ENCODE data around the gene GYG1. TPM values are rescaled to one million over a fixed set of nuclear protein-coding genes. Genes with fewer than 3 reads are reported as not detected.

GYG1 gene
- total RNA-seq, 2 experiments from 2014 or later, result 32.8 to 34.6 TPM

GRCh38 chr3:149010504-149010951 is 19.2 kb downstream of the GYG1 start:
- CTCF ChIA-PET, result interaction anchor here (0.7 to 1.7 kb wide), 2 partner anchors 11 to 1206 kb away, joined by 4 to 11 read pairs; no protein-coding TSS in a partner anchor
- POLR2A ChIA-PET, result no interaction called here

- POLR2A ChIA-PET, result no interaction called here
Measured at GRCh38 chr3:149010966-149011365, 19.6 kb downstream of the GYG1 start.

GRCh38 chr3:149011676-149012075 is 20.3 kb downstream of the GYG1 start:
- ChIA-PET CTCF (no interaction called here), POLR2A (no interaction called here)

More at GRCh38 chr3:149010966-149011365, 19.6 kb downstream of the GYG1 start:
- CTCF ChIA-PET, result no interaction called here

GRCh38 chr3:149013726-149014125 is 22.4 kb downstream of the GYG1 start:
- ChIA-PET POLR2A (no interaction called here), CTCF (no interaction called here)

GRCh38 chr3:149015393-149015792 is 24.1 kb downstream of the GYG1 start:
- ChIA-PET POLR2A (no interaction called here), CTCF (interaction anchor here (0.6 kb wide), 2 partner anchors 41 to 61 kb away, joined by 3 to 4 read pairs; no protein-coding TSS in a partner anchor)

- ChIA-PET POLR2A (no interaction called here), CTCF (interaction anchor here (0.6 kb wide), 2 partner anchors 40 to 60 kb away, joined by 3 to 4 read pairs; no protein-coding TSS in a partner anchor)
Measured at GRCh38 chr3:149016242-149016641, 24.9 kb downstream of the GYG1 start.

GRCh38 chr3:149016669-149017541 is 25.6 kb downstream of the GYG1 start:
- CTCF ChIA-PET, result interaction anchor here (1.0 kb wide), 1 partner anchor 25 kb away, joined by 3 read pairs; the partner anchor contains the start of gene GYG1

GRCh38 chr3:149018247-149018646 is 26.9 kb downstream of the GYG1 start:
- ChIA-PET CTCF (no interaction called here), POLR2A (no interaction called here)

More at GRCh38 chr3:149016669-149017541, 25.6 kb downstream of the GYG1 start:
- POLR2A ChIA-PET, result interaction anchor here (0.7 kb wide), 2 partner anchors 18 to 61 kb away, joined by 4 to 11 read pairs; no protein-coding TSS in a partner anchor

- CTCF ChIA-PET, result interaction anchor here (1.3 kb wide), 1 partner anchor 23 kb away, joined by 4 read pairs; no protein-coding TSS in a partner anchor
- POLR2A ChIA-PET, result no interaction called here
Measured at GRCh38 chr3:149019580-149019979, 28.2 kb downstream of the GYG1 start.

- ChIA-PET POLR2A (no interaction called here), CTCF (interaction anchor here (0.9 to 2.0 kb wide), 4 partner anchors 9 to 28 kb away, joined by 3 to 11 read pairs (median 4); no protein-coding TSS in a partner anchor)
Measured at GRCh38 chr3:149020196-149020838, 29.0 kb downstream of the GYG1 start.

GRCh38 chr3:149020839-149021252 is 29.5 kb downstream of the GYG1 start:
- POLR2A ChIA-PET, result no interaction called here
- CTCF ChIA-PET, result interaction anchor here (0.9 to 2.0 kb wide), 3 partner anchors 9 to 29 kb away, joined by 3 to 11 read pairs (median 3); no protein-coding TSS in a partner anchor

- POLR2A ChIA-PET, result no interaction called here
- CTCF ChIA-PET, result interaction anchor here (1.2 to 2.0 kb wide), 2 partner anchors 12 to 21 kb away, joined by 4 to 11 read pairs; no protein-coding TSS in a partner anchor
Measured at GRCh38 chr3:149021830-149022229, 30.5 kb downstream of the GYG1 start.

- POLR2A ChIA-PET, result no interaction called here
Measured at GRCh38 chr3:149023951-149024350, 32.6 kb downstream of the GYG1 start.

GRCh38 chr3:149026718-149027117 is 35.4 kb downstream of the GYG1 start:
- POLR2A ChIA-PET, result no interaction called here
- CTCF ChIA-PET, result no interaction called here

More at GRCh38 chr3:149023951-149024350, 32.6 kb downstream of the GYG1 start:
- CTCF ChIA-PET, result no interaction called here

- ChIA-PET CTCF (no interaction called here), POLR2A (no interaction called here)
Measured at GRCh38 chr3:149031096-149031495, 39.8 kb downstream of the GYG1 start.

GRCh38 chr3:149037684-149038083 is 46.3 kb downstream of the GYG1 start:
- POLR2A ChIA-PET, result no interaction called here
- CTCF ChIA-PET, result interaction anchor here (1.0 kb wide), 1 partner anchor 146 kb away, joined by 3 read pairs; no protein-coding TSS in a partner anchor

- ChIA-PET POLR2A (no interaction called here), CTCF (interaction anchor here (1.0 kb wide), 1 partner anchor 146 kb away, joined by 3 read pairs; no protein-coding TSS in a partner anchor)
Measured at GRCh38 chr3:149038322-149038721, 47.0 kb downstream of the GYG1 start.

GRCh38 chr3:149042789-149043386 is 51.5 kb downstream of the GYG1 start:
- POLR2A ChIA-PET, result interaction anchor here (0.7 to 0.9 kb wide), 4 partner anchors 40 to 188 kb away, joined by 3 to 12 read pairs (median 4); partner anchors contain the start of gene GYG1
- CTCF ChIA-PET, result interaction anchor here (0.9 to 1.0 kb wide), 2 partner anchors 21 to 23 kb away, joined by 4 read pairs; no protein-coding TSS in a partner anchor

- ChIA-PET POLR2A (no interaction called here), CTCF (interaction anchor here (0.7 to 0.9 kb wide), 2 partner anchors 8 to 135 kb away, joined by 3 read pairs; no protein-coding TSS in a partner anchor)
Measured at GRCh38 chr3:149044339-149045083, 53.2 kb downstream of the GYG1 start.

Data from activated CD8-positive, alpha-beta memory T cell treated with anti-CD3 and anti-CD28 coated beads for 36 hours (primary cell).